Measurements from ENCODE around the gene ABHD16A. TPM values are rescaled to one million over a fixed set of nuclear protein-coding genes. Genes with fewer than 3 reads are reported as not detected.

The ABHD16A gene
- total RNA-seq, 4 donors from 2014 or later: 39.2 to 82.9 (median 57.5) TPM

GRCh38 chr6:31654574-31655348, 48.4 kb downstream of the ABHD16A start:
- H3K36me3 ChIP-seq: peaks cover 0 to 15% of the 10 kb centered on the region in 2 donors
- in situ Hi-C loops (cut with MboI; ENCODE audit: low sequenced_read_pairs in 4 of 4) (loop anchor here in 2 of 4 donors (25.0 kb wide), 2 partner anchors 308 to 533 kb away; partner anchors contain the start of genes AGER (in 2 of the 2), AGPAT1 (in 2 of the 2), GPSM3 (in 2 of the 2) and PBX2 (in 2 of the 2)), intact Hi-C loops (cut with DNase I; ENCODE audit: low total_unique reads) (loop anchor here (5.0 kb wide), 1 partner anchor 48 kb away; the partner anchor contains the start of gene ABHD16A)
- no peak overlapping the region for H3K4me3 ChIP-seq
- no peak overlapping the region for H3K27ac ChIP-seq
- peaks cover 39% of the 10 kb centered on the region in 2 donors for H3K4me1 ChIP-seq
- no peak for DNase-seq
- no peaks in the 10 kb centered on the region for H3K27me3 ChIP-seq
- no peaks in the 10 kb centered on the region for H3K9me3 ChIP-seq
- no peak for TF ChIP-seq POLR2A (IDR thresholded peaks at IDR 0.05)
- no peak for TF ChIP-seq CTCF (IDR thresholded peaks at IDR 0.05 in 4 of 5, conservative IDR thresholded peaks at IDR 0.05 in 1 of 5)
- no peak for ATAC-seq

GRCh38 chr6:31652925-31653724, 50.0 kb downstream of the ABHD16A start:
- H3K27me3 ChIP-seq: no peaks in the 10 kb centered on the region
- no peak for TF ChIP-seq CTCF (IDR thresholded peaks at IDR 0.05 in 4 of 5, conservative IDR thresholded peaks at IDR 0.05 in 1 of 5)
- peak; percentile 55 to 78 for TF ChIP-seq POLR2A (IDR thresholded peaks at IDR 0.05)
- H3K4me3 ChIP-seq: peak overlapping the region; percentile 79 to 90 (median 84)
- DNase-seq: peak; percentile 81 to 88
- H3K9me3 ChIP-seq: no peaks in the 10 kb centered on the region
- intact Hi-C loops (cut with DNase I; ENCODE audit: low total_unique reads): loop anchor here (1.0 to 5.0 kb wide), 5 partner anchors 7 to 112 kb away; partner anchors contain the start of genes ABHD16A, C6orf47 and PRRC2A
- H3K27ac ChIP-seq: peak overlapping the region; percentile 95 to 99 (median 98)
- in situ Hi-C loops (cut with MboI; ENCODE audit: low sequenced_read_pairs in 4 of 4): loop anchor here in 2 of 4 donors (25.0 kb wide), 2 partner anchors 309 to 534 kb away; partner anchors contain the start of genes AGER (in 2 of the 2), AGPAT1 (in 2 of the 2), GPSM3 (in 2 of the 2) and PBX2 (in 2 of the 2)
- peak; percentile 83 to 87 for ATAC-seq
- peaks cover 3 to 31% of the 10 kb centered on the region in 2 donors for H3K36me3 ChIP-seq
- H3K4me1 ChIP-seq: peaks cover 23 to 24% of the 10 kb centered on the region in 2 donors

GRCh38 chr6:31651602-31652191, 51.4 kb downstream of the ABHD16A start:
- peak; percentile 74 to 85 for DNase-seq
- peaks cover 20 to 23% of the 10 kb centered on the region in 2 donors for H3K4me1 ChIP-seq
- peak overlapping the region; percentile 95 to 99 (median 98) for H3K27ac ChIP-seq
- no peaks in the 10 kb centered on the region for H3K27me3 ChIP-seq
- intact Hi-C loops (cut with DNase I; ENCODE audit: low total_unique reads): loop anchor here (1.0 to 5.0 kb wide), 5 partner anchors 9 to 110 kb away; partner anchors contain the start of genes ABHD16A, C6orf47 and PRRC2A
- in situ Hi-C loops (cut with MboI; ENCODE audit: low sequenced_read_pairs in 4 of 4): loop anchor here in 2 of 4 donors (25.0 kb wide), 2 partner anchors 311 to 536 kb away; partner anchors contain the start of genes AGER (in 2 of the 2), AGPAT1 (in 2 of the 2), GPSM3 (in 2 of the 2) and PBX2 (in 2 of the 2)
- no peaks in the 10 kb centered on the region for H3K9me3 ChIP-seq
- peak overlapping the region; percentile 79 to 90 (median 84) for H3K4me3 ChIP-seq
- TF ChIP-seq POLR2A (IDR thresholded peaks at IDR 0.05): no peak
- no peak for TF ChIP-seq CTCF (IDR thresholded peaks at IDR 0.05 in 4 of 5, conservative IDR thresholded peaks at IDR 0.05 in 1 of 5)
- peaks cover 3 to 45% of the 10 kb centered on the region in 2 donors for H3K36me3 ChIP-seq
- ATAC-seq: peak; percentile 76

GRCh38 chr6:31645325-31645724, 57.8 kb downstream of the ABHD16A start:
- ATAC-seq: no peak
- TF ChIP-seq POLR2A (IDR thresholded peaks at IDR 0.05): no peak
- TF ChIP-seq CTCF (IDR thresholded peaks at IDR 0.05 in 4 of 5, conservative IDR thresholded peaks at IDR 0.05 in 1 of 5): no peak

More at GRCh38 chr6:31645325-31645724, 57.8 kb downstream of the ABHD16A start:
- no peak for DNase-seq
- Histone ChIP-seq H3K4me3 (no peak overlapping the region), H3K36me3 (peaks cover 10 to 96% of the 10 kb centered on the region in 2 donors), H3K27ac (no peak overlapping the region), H3K27me3 (no peaks in the 10 kb centered on the region), H3K4me1 (peaks cover 0 to under 1% of the 10 kb centered on the region in 2 donors), H3K9me3 (no peaks in the 10 kb centered on the region)
- intact Hi-C loops (cut with DNase I; ENCODE audit: low total_unique reads) (no loop called here), in situ Hi-C loops (cut with MboI; ENCODE audit: low sequenced_read_pairs in 4 of 4) (no loop called here)
